HCT116 (cell line): ENCODE measurements around the gene NOL11.

Experiments used
- CTCF ChIP-seq, 3 experiments: fragments of 200-600 bp in 1 of 3; sonication (generic) in 1 of 3; IDR thresholded peaks in 2 of 3; conservative IDR thresholded peaks in 1 of 3; 2 replicates each; pipeline ENCODE4 v1.5.1; 2012 to 2017; ENCODE audit warnings: low read depth in 2 of 3, low read length in 2 of 3, antibody characterized with exemption in 1 of 3, borderline replicate concordance in 1 of 3, control low read depth in 1 of 3, mild to moderate bottlenecking in 1 of 3, mixed read lengths in 1 of 3, mixed run types in 1 of 3, moderate library complexity in 1 of 3; ENCODE audit not compliant: insufficient read depth in 1 of 3
- EGR1 ChIP-seq: IDR thresholded peaks from 2 replicates; pipeline ENCODE4 v1.6.1; 2012; ENCODE audit warnings: low read depth
- EZH2 ChIP-seq: fragments of 200-600 bp; sonication (generic); IDR thresholded peaks from 2 replicates; pipeline ENCODE4 v1.6.1; 2017; ENCODE audit warnings: antibody characterized with exemption, mixed run types
- POLR2A ChIP-seq: IDR thresholded peaks from 2 replicates; pipeline ENCODE4 v1.7.0; 2011; ENCODE audit warnings: borderline replicate concordance; ENCODE audit not compliant: insufficient read depth, insufficient read length; ENCODE audit errors: extremely low read depth
- REST ChIP-seq: IDR thresholded peaks from 2 replicates; pipeline ENCODE4 v1.6.1; 2012; ENCODE audit warnings: low read depth
- SIN3A ChIP-seq: IDR thresholded peaks from 2 replicates; pipeline ENCODE4 v1.6.1; 2012; ENCODE audit warnings: low read depth
- SP1 ChIP-seq: IDR thresholded peaks from 2 replicates; pipeline ENCODE4 v1.6.1; 2012; ENCODE audit warnings: low read depth
- YY1 ChIP-seq: IDR thresholded peaks from 2 replicates; pipeline ENCODE4 v1.6.1; 2011; ENCODE audit warnings: low read length, low read depth, moderate library complexity, mild to moderate bottlenecking; ENCODE audit not compliant: insufficient replicate concordance; ENCODE audit errors: extremely low read depth
- ZBTB33 ChIP-seq: IDR thresholded peaks from 2 replicates; pipeline ENCODE4 v1.6.1; 2011; ENCODE audit warnings: mild to moderate bottlenecking, low read length, moderate library complexity; ENCODE audit not compliant: insufficient replicate concordance; ENCODE audit errors: extremely low read depth
- ZFX ChIP-seq: fragments of 450-650 bp; IDR thresholded peaks from 2 replicates; pipeline ENCODE4 v1.6.1; 2017

- TF ChIP-seq EGR1 (no peak), CTCF (IDR thresholded peaks at IDR 0.05 in 2 of 3, conservative IDR thresholded peaks at IDR 0.05 in 1 of 3; ENCODE audit: borderline replicate concordance in 1 of 3, insufficient read depth in 1 of 3, low read depth in 2 of 3, low read length in 2 of 3) (no peak), POLR2A (no peak), YY1 (no peak), SIN3A (no peak), ZBTB33 (no peak), REST (no peak), EZH2 (no peak), ZFX (no peak), SP1 (no peak)
These were observed 5.8 kb upstream of the NOL11 start for GRCh38 chr17:67711916-67712315.
